ENCODE results near the gene ARHGAP8.
"Not testable (repeated sequence)": the region's sequence is repeated elsewhere in the genome, so short reads cannot be mapped to it uniquely, and the experiment has no call there.

Gene ARHGAP8

GRCh38 chr22:44838316-44839016, 86.1 kb downstream of the ARHGAP8 start:
- FAIRE-seq = no peak

- no peak for FAIRE-seq
These were observed 86.7 kb downstream of the ARHGAP8 start for GRCh38 chr22:44839061-44839460.

GRCh38 chr22:44839721-44840120, 87.3 kb downstream of the ARHGAP8 start:
- FAIRE-seq = no peak

- FAIRE-seq = no peak
These were observed 88.4 kb downstream of the ARHGAP8 start for GRCh38 chr22:44840611-44841322.

DNA sequence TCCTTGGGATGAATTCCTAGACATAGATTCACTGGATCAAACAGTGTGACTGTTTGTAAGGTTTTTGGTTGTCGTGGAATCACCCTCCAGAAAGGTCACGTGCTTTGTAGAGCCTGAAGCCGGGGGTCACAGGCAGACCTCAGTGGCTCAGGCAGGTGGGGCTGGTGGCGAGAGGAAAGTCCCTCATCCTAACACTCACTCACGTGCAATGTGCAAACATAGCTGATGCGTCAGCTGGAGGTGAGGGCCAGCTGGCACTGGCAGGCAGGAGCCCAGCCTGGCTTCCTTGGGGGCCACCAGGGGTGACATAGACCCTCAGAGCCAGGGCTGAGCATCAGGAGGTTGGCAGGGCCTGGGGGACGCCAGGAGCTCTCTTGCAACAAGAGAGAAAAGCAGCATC, 90.0 kb downstream of the ARHGAP8 start:
- no peak for FAIRE-seq

- no peak for FAIRE-seq
These were observed 92.8 kb downstream of the ARHGAP8 start for GRCh38 chr22:44845191-44845590.

GRCh38 chr22:44845796-44846720, 93.7 kb downstream of the ARHGAP8 start:
- FAIRE-seq = no peak

DNA sequence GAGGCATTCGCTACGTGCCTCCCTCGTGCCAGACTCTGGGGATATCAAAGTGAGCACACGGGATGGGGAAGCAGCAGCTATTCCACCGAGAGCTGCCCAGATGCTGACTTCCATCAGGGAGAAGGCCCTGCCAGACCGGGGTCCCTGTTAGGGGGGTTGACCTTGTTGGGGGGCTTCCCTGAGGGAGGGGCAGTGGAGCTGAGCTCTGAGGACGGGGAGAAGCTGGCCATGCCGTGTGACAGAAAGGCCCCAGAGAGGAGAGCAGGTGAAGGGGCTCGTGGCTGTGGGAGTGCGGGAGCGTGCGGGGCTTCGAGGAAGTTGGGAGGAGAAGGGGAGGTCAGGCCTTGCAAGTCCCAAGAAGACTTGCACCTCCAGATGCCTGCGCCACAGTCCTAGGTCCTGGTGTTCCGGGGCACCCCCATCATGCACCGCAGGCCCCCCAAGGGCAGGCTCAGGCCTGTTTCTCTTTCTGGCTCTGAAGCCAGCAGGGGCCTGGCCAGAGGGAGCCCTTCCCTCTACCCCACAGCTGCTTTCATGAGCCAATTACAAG, 94.4 kb downstream of the ARHGAP8 start:
- no peak for FAIRE-seq

DNA sequence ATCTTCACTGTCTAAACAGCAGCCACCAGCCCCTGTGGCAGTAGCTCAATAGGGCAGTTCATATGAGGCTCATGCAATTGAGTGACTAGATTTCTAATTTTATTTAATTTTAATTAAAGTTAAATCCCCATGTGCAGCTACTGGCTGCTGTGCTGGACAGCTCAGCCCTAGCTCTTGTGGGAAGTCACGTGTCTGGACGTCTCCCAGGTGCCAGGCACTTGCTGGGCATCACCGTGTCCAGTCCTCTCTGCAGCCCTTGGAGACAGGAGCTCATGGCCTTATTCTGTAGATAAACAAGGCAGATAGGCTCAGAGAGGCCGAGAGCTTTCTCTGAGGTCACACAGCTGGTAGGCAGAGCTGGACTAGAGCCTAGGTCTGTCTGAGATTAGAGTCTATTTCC, 95.0 kb downstream of the ARHGAP8 start:
- no peak for FAIRE-seq

- FAIRE-seq = no peak
These were observed 95.5 kb downstream of the ARHGAP8 start for GRCh38 chr22:44847892-44848291.

- FAIRE-seq = no peak
These were observed 95.9 kb downstream of the ARHGAP8 start for GRCh38 chr22:44848296-44848741.

DNA sequence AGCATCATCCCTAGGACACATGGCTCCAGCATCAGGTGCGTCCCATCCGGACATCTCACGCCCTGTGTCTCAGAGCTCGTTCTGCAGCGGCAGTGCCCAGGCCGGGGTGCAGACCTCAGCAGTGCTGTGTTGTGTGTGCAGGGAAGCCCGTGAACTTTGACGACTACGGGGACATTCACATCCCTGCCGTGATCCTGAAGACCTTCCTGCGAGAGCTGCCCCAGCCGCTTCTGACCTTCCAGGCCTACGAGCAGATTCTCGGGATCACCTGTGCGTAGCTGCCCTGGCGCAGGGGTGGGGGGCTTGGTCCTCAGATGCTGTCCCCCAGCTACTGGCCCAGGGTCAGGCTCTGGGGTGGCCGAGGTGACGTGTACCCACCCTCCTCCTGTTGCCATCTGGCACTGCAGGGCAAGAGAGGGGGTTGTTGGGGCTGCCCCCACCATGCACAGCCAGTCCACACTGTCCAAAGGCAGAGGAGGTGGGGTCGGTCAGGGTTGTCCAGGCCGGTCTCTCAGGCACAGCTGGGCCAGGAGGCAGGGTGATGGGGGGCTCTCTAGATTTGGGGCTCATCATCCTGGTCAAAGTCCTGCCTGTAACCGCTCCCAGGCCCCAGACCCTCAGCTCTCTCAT, 96.5 kb downstream of the ARHGAP8 start:
- FAIRE-seq = no peak

GRCh38 chr22:44850946-44851345, 98.6 kb downstream of the ARHGAP8 start:
- no peak for FAIRE-seq

- not testable (repeated sequence) for FAIRE-seq
These were observed 102.3 kb downstream of the ARHGAP8 start for GRCh38 chr22:44854641-44855040.

GRCh38 chr22:44855855-44856254, 103.5 kb downstream of the ARHGAP8 start:
- FAIRE-seq = no peak

DNA sequence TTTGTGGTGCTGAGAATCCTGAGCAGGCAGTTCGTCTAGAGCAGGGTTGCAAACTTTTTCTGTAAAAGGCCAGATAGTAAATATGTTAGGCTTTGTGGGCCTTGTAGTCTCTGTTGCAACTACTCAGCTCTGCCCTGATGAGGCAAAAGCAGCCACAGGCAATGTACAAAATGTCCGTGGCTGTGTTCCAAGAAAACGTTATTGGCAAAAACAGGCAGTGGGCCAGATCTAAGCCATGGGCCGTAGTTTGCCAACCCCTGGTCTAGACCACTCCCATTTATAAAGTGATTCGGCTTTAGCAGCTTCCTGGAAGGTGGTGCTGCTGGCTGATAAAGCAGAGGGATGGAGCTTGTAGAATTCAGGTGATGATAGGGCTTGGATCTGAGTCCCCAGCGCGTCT, 106.4 kb downstream of the ARHGAP8 start:
- not testable (repeated sequence) for FAIRE-seq

GRCh38 chr22:44859641-44860040, 107.3 kb downstream of the ARHGAP8 start:
- FAIRE-seq = no peak

DNA sequence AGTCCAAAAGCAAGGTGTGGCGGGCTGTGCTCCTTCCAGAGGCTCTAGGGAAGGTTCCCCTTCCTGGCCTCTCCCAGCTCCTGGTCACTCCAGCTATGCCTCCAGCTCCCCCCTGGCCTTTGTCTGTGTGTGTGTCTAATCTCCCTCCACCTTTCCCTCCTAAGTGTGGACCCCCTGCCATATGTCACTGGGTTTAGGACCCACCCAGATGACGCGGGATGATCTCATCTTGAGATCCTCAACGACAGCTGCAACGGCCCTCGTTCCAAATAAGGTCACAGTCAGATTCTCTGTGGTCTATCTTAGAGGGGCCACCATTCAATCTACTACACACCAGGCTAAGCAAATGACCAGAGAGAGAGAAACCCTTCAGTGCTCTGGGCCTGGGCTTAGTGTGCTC, 107.9 kb downstream of the ARHGAP8 start:
- FAIRE-seq = no peak

- no peak for FAIRE-seq
These were observed 108.9 kb downstream of the ARHGAP8 start for GRCh38 chr22:44861245-44861644.

DNA sequence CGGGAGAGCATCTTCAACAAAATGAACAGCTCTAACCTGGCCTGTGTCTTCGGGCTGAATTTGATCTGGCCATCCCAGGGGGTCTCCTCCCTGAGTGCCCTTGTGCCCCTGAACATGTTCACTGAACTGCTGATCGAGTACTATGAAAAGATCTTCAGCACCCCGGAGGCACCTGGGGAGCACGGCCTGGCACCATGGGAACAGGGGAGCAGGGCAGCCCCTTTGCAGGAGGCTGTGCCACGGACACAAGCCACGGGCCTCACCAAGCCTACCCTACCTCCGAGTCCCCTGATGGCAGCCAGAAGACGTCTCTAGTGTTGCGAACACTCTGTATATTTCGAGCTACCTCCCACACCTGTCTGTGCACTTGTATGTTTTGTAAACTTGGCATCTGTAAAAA, 109.9 kb downstream of the ARHGAP8 start:
- no peak for FAIRE-seq

DNA sequence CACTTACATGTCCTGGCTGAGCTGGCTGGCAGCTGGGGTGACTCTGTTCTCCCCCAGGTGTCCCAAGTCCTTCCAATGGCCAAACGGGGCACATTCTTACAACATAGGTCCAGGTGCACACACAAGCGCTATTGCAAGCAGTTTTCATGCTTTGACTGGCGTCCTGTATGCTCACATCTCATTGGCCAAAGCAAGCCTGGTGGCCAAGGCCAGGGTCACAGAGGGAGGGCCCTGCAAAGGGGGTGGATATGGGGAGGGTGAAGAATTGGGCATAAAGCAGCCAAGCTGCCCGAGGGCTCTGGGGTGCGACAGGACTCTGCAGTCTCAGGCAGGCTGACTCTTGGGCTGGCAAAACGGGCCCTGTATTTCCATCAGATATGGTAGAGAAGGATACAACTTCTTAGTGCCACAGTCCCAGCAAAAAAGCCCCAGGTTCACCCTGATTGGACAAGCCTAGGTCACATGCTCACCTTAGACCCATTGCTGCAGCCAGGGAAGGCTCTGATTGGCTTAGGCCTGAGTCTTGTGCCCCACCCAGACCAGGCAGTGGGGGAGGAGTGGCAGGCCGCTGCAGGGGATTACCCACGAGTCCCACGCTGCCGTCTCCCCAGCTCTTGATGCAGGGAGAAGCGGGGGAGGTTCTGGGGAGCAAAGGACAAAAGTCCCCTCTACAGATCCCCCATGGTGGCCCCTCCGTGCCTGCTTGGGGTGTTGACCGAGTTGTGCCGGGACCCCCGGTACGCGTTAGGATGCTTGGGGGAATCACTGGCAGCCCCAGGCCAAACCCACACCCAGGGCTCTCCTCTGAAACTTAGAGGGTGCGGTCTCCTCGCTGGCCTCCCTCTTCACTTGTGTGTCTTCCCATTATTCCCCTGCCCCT, 110.8 kb downstream of the ARHGAP8 start:
- no peak for FAIRE-seq
